OCI-LY3 (cell line): ENCODE results near the gene DPY30.
A peak's percentile ranks its signal among the peaks of the same experiment; 100 is the strongest.

ENCODE experiments used
- CTCF ChIP-seq: fragments of 200-600, 300-600 bp; sonication (generic); IDR thresholded peaks from 2 replicates; pipeline ENCODE4 v1.5.1; 2014; ENCODE audit warnings: antibody characterized with exemption, low read length, low read depth
- EZH2phosphoT487 ChIP-seq: fragments of 200-600 bp; shearing (Covaris generic); IDR thresholded peaks from 2 replicates; pipeline ENCODE4 v1.6.1; 2018; ENCODE audit warnings: antibody characterized with exemption, mixed run types, low read depth

GRCh38 chr2:32039447-32040219 is at the start of gene DPY30:
- TF ChIP-seq CTCF (0 out of 2 replicates have a peak, but pooled peaks have one; percentile 4), EZH2phosphoT487 (no peak)
